Glomerular visceral epithelial cell (primary cell): ENCODE results near the gene YEATS2.

Source experiments
- DNase-seq: peaks from one replicate; pipeline ENCODE4 v3.0.0-alpha.2; 2016; ENCODE audit errors: extremely low spot score

The YEATS2 gene

DNA sequence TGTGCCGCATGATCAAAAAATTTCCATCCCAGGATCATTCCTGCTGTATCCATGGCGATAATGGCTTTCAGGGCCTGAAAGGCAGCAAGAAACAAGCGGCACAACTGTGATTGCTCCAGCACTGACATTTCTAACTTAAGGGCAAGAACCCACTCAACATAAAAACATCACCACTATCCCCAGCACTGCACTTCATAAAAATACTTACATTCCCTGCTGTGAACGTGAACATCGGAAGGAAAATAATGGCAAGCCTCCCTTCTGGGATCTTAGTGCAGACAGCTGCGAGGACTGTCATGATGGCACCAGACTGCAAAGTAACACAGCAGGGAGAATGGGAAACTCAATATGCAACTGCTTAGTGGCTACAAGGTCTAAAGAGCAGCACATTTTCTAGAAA is 135.9 kb downstream of the YEATS2 start:
- no peak for DNase-seq

DNA sequence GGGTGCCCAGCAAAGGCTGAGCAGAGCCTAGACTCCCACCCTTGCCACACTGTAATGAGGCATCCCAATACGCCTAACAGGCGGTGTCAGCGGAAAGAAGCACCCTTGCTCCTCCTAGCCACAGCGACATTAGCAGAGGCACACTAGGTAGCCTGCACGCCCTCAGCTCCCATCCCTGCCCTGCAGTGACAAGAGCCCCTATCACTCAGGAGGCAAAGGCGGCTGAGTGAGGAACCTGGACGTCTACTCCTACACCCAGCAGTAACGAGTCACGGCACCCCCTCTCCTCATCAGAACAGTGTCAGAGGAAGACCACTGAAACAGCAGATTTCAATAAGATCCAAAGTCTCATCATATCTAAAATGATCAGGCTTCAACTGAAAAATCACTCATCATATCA is 139.8 kb downstream of the YEATS2 start:
- no peak for DNase-seq

DNA sequence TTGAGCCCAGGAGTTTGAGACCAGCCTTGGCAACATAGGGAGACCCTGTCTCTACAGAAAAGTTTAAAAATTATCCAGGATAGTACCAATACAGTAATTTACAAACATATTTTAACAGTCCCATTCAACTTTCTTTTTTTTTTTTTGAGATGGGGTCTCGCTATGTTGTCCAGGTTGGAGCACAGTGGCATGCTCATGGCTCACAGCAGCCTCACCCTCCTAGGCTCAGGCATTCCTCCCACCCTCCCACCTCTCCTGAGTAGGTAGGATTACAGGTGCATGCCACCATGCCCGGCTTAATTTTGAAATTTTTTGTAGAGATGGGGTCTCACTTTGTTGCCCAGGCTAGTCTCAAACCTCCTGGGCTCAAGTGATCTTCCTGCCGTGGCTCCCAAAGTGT is 140.3 kb downstream of the YEATS2 start:
- DNase-seq: no peak

DNA sequence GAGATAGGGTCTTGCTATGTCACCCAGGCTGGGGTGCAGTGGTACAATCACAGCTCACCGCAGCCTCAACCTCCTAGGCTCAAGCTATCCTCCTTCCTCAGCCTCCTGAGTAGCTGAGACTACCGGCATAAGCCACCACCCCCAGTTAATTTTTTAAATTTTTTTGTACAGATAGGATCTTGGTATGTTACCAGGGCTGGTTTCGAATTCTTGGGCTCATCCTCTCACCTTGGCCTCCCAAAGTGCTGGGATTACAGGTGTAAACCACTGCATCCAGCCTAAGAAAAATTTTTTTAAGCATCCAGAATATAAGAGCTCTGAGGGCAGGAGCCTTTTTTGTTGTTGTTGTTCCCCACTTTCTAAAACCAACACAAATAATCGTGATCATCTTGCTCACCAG is 142.2 kb downstream of the YEATS2 start:
- DNase-seq: no peak

DNA sequence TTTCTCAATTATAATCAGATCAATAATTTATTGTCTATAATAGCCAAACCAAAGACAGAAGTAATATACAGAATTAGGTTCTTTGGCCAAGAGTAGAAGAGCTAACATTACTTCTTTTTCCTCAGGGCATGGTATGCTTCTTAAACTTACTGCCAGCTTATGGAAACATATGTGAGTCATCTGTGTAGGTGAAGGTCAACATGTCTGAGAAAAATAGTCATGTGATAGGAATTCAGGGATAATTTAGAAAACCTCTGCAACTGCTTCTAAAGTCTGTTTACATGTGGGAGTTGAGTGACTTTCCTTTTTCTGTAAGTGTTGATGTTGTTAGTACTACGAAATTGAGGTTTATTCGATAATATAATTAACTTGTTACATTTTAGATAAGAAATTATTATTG is 147.0 kb downstream of the YEATS2 start:
- peak; percentile 46 for DNase-seq

DNA sequence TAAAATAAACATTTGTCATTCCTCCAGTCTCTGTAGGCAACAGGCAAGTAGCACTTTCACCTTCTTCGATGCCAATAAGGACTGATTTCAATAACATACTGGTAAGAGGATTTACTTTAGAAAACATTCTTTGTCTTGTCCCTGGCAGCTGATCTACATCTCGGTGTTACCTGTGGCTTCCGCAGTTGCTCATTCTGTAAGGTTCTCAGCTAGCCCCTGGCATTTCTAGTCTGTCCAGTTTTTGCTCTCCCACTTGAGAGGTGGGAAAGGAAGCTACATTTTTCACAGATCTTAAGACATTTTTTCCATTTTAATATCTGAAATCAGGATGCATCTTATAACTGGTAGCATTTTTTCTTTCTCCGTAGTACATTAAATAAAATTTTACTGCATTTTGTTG is 147.5 kb downstream of the YEATS2 start:
- no peak for DNase-seq

DNA sequence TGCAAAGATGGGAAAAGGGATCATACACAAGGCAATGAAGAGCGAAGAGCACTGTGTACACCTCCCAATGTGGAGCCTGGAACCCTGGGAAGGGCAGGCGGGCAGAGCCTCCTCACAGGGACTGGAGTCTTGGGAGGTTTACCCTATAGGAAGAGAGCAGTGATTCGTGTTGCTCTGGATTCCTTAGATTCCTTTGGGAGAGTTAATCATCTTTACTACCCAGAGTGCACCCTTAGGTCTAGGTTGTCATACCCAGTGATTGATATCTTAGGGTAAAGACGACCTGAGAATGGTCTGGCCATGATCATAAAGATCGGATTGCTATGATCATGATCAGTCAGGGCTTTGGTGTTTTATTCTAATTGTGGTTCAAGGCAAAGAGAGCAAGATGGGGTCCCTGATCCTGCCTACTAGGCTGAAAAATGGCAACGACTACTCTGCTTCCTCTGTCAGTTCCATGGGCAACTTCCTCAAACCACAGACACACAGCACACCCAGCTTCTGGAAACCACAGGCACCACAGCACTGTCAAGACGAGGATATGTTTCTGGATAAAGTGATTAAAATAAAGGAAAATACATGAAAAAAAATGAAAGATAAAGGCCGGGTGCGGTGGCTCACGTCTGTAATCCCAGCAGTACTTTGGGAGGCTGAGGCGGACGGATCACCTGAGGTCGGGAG is 148.2 kb downstream of the YEATS2 start:
- DNase-seq: peak; percentile 42

DNA sequence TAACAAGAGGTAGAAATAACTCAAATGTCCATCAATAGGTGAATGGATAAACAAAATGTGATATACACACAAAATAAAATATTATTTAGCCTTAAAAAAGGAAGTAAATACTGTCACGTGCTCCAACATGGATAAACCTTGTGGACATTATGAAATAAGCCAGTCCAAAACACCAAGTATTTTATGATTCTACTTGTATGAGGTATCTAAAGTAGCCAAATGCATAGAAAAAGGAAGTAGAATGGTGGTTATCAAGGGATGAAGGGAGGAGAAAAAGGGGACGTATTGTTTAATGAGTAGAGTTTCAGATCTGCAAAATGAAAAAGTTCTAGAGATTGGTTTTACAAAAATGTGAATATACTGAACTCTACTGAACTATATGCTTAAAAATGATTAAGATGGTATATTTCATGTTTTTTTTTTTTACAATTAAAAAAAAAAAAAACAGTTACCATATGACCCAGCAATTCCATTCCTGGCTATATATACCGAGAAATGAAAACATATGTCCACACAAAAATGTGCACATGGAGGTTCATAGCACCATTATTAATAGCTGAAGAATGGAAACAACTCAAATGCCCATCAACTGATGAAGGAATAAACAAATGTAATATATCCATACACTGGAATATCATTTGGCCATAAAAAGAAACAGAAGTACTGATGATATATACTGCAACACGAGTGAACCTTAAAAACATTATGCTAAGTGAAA is 156.9 kb downstream of the YEATS2 start:
- DNase-seq: no peak

DNA sequence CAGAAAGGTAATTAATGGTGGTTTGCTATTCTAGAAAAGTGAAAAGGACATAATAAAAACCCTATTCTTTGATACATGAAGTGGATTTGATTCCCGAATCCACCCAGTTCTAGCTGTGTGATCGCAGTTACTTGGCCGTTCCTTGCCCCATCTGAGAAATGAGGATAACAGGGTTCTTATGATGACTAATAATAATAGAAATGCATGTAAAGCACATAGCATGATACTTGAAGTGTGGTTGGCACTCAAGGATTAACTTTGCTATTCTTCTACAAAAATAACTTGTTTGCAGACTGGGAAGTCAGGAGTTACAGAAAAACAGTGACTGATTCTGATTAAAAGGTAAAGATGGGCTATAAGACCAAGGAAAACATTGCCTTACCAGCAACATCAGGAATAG is 160.3 kb downstream of the YEATS2 start:
- no peak for DNase-seq
